K562 treated with DMSO at 1 percent for 12 hours (cell line): ENCODE data around the gene COX14. TPM values are rescaled to one million over a fixed set of nuclear protein-coding genes. Genes with fewer than 3 reads are reported as not detected.

Experiments
- total RNA-seq: library from RNA; unstranded; fragments of 300-600 nt; gene quantifications from 2 replicates; pipeline ENCODE4 v1.2.3, GENCODE V29; 2022; ENCODE audit not compliant: insufficient read depth

Gene COX14
- total RNA-seq = 58.6 and 79.2 TPM in 2 replicates

GRCh38 chr12:50111693-50112455 is at the start of gene COX14:
COX14 (plus strand) TSS chr12:50112236; CDS start chr12:50120044, 7,808 bp downstream.

GRCh38 chr12:50084775-50085614 is 27.0 kb upstream of the COX14 start, which contains the start of gene SMARCD1:
SMARCD1 (plus strand) TSS chr12:50085342; CDS start chr12:50085370, 28 bp downstream.

GRCh38 chr12:50103767-50104321 is 8.2 kb upstream of the COX14 start, which contains the start of gene GPD1:
GPD1 (plus strand) TSS chr12:50104008; CDS start chr12:50104051, 43 bp downstream.

DNA sequence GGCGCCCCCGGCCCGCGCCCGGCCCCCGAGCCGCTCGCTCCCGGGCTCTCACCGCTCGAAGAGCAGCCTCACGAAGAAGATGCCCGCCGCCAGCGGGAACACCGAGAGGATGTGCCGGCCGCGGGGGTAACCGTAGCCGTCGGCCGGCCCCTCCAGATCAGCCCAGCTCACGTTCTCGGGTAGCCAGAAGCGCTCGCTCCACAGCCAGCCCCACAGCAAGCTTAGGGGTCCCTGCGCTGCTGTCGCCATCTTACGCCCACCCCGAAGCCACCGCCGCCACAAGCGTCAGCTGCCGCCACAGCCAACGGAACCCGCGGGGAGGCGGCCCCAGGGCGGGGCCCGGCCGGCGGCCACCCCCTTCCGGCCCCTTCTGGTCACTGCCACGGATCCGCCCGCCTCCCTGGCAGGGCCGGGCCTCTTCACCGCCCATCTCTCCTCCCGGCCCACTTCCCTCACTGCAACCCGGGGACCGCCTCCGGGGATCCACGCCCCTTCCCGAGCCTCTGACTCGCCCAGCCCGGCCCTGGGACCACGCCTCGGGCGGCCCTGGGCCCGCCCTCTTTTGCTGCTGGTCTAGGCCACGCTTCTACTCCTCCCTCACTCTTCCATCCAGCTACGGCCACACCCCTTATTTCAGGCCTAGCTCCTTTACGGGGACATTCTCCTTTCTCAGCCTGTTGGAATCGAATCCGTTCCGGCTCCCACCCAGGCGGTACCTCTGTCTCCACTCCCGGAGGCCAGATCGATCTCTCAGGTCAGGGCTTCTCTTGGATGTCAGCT is 55.2 kb downstream of the COX14 start, which contains the start of gene CERS5:
Gene CERS5 (minus strand): TSS at position 321 of the 780 bp plus-strand sequence. CDS start 72 bp downstream, at position 249.

Other genes starting within 250 kb of the COX14 start
- not detected in 2 replicates for gene FAIM2, start 208.3 kb upstream of the COX14 start, total RNA-seq
- gene AQP2, start 161.5 kb upstream of the COX14 start, total RNA-seq = not detected in 2 replicates
- gene AQP5, start 150.4 kb upstream of the COX14 start, total RNA-seq = not detected in 2 replicates
- not detected in 2 replicates for gene AQP6, start 139.3 kb upstream of the COX14 start, total RNA-seq
- 49.4 and 75.9 TPM in 2 replicates for gene RACGAP1, start 86.7 kb upstream of the COX14 start, total RNA-seq
- gene ASIC1, start 54.6 kb upstream of the COX14 start, total RNA-seq = 0.34 and 0.96 TPM in 2 replicates
- gene SMARCD1, start 26.9 kb upstream of the COX14 start, total RNA-seq = 27.6 and 90.4 TPM in 2 replicates
- not detected in 2 replicates for gene GPD1, start 8.2 kb upstream of the COX14 start, total RNA-seq
- 24.5 and 35.3 TPM in 2 replicates for gene CERS5, start 55.1 kb downstream of the COX14 start, total RNA-seq
- 10.5 and 24.5 TPM in 2 replicates for gene LIMA1, start 171.3 kb downstream of the COX14 start, total RNA-seq